ENCODE measurements around the gene OR2AE1.

Gene OR2AE1

GRCh38 chr7:99848420-99849216, 28.2 kb downstream of the OR2AE1 start:
- no peak for DNase-seq

- DNase-seq = no peak
Measured at GRCh38 chr7:99844328-99844727, 32.5 kb downstream of the OR2AE1 start.

GRCh38 chr7:99843808-99844207, 33.0 kb downstream of the OR2AE1 start:
- DNase-seq = no peak

GRCh38 chr7:99842926-99843325, 33.9 kb downstream of the OR2AE1 start:
- DNase-seq = no peak

- DNase-seq = no peak
Measured at GRCh38 chr7:99840136-99840869, 36.5 kb downstream of the OR2AE1 start.

GRCh38 chr7:99839287-99840021, 37.4 kb downstream of the OR2AE1 start:
- DNase-seq = no peak

GRCh38 chr7:99837649-99838361, 39.0 kb downstream of the OR2AE1 start:
- DNase-seq = no peak

GRCh38 chr7:99835189-99835588, 41.6 kb downstream of the OR2AE1 start:
- no peak for DNase-seq

GRCh38 chr7:99834382-99834781, 42.5 kb downstream of the OR2AE1 start:
- no peak for DNase-seq

GRCh38 chr7:99833289-99833877, 43.5 kb downstream of the OR2AE1 start:
- DNase-seq = no peak

- DNase-seq = no peak
Measured at GRCh38 chr7:99831595-99831994, 45.2 kb downstream of the OR2AE1 start.

GRCh38 chr7:99829524-99830160, 47.2 kb downstream of the OR2AE1 start:
- DNase-seq = no peak

GRCh38 chr7:99828811-99829210, 48.0 kb downstream of the OR2AE1 start:
- DNase-seq = no peak

GRCh38 chr7:99827040-99827778, 49.6 kb downstream of the OR2AE1 start:
- DNase-seq = no peak
